HepG2 (cell line): ENCODE measurements around the gene WDR86. TPM values are rescaled to one million over a fixed set of nuclear protein-coding genes. Genes with fewer than 3 reads are reported as not detected.
A peak's percentile ranks its signal among the peaks of the same experiment; 100 is the strongest.

Experiments used
- ATF2 ChIP-seq: sonication (generic); formaldehyde crosslinking; IDR thresholded peaks from 2 replicates; pipeline ENCODE4 v1.4.0; 2020; ENCODE audit warnings: missing genetic modification reagents
- BCL6 ChIP-seq: IDR thresholded peaks from 2 replicates; pipeline ENCODE4 v1.6.1; 2016; ENCODE audit warnings: missing genetic modification reagents, missing compliant biosample characterization
- E2F1 ChIP-seq: sonication (generic); formaldehyde crosslinking; IDR thresholded peaks from 2 replicates; pipeline ENCODE4 v1.5.0; 2020; ENCODE audit warnings: missing genetic modification reagents
- GPBP1L1 ChIP-seq: sonication (generic); formaldehyde crosslinking; IDR thresholded peaks from 2 replicates; pipeline ENCODE4 v1.5.0; 2020; ENCODE audit warnings: mild to moderate bottlenecking, missing genetic modification reagents
- HHEX ChIP-seq: IDR thresholded peaks from 2 replicates; pipeline ENCODE4 v1.6.1; 2016; ENCODE audit warnings: control low read depth
- MAFK ChIP-seq, 2 experiments: IDR thresholded peaks in 1 of 2; conservative IDR thresholded peaks in 1 of 2; 2 replicates each; pipeline ENCODE4 v1.6.1; 2011; ENCODE audit warnings: improper control_type of control experiment in 2 of 2, low read length in 2 of 2
- MATR3 ChIP-seq: sonication (generic); formaldehyde crosslinking; IDR thresholded peaks from 2 replicates; pipeline ENCODE4 v1.4.0; 2020; ENCODE audit warnings: missing genetic modification reagents
- MYNN ChIP-seq: sonication (generic); formaldehyde crosslinking; IDR thresholded peaks from 2 replicates; pipeline ENCODE4 v1.4.0; 2020; ENCODE audit warnings: mild to moderate bottlenecking, low read depth, missing genetic modification reagents
- NFE2 ChIP-seq: sonication (generic); formaldehyde crosslinking; IDR thresholded peaks from 2 replicates; pipeline ENCODE4 v1.4.0; 2020; ENCODE audit warnings: missing genetic modification reagents
- TOE1 ChIP-seq: sonication (generic); formaldehyde crosslinking; IDR thresholded peaks from 2 replicates; pipeline ENCODE4 v1.4.0; 2020; ENCODE audit warnings: mild to moderate bottlenecking, missing genetic modification reagents
- TSC22D2 ChIP-seq: sonication (generic); formaldehyde crosslinking; IDR thresholded peaks from 2 replicates; pipeline ENCODE4 v1.5.1; 2020; ENCODE audit warnings: missing genetic modification reagents, mild to moderate bottlenecking, borderline replicate concordance
- U2AF2 ChIP-seq: fragments of 200-400 bp; formaldehyde crosslinking; IDR thresholded peaks from 2 replicates; pipeline ENCODE4 v1.6.1; 2017; ENCODE audit warnings: low read depth, mild to moderate bottlenecking, low read length
- UBTF ChIP-seq: sonication (generic); formaldehyde crosslinking; IDR thresholded peaks from 2 replicates; pipeline ENCODE4 v1.4.0; 2020; ENCODE audit warnings: mild to moderate bottlenecking, missing genetic modification reagents
- ZBTB2 ChIP-seq: sonication (generic); formaldehyde crosslinking; IDR thresholded peaks from 2 replicates; pipeline ENCODE4 v1.8.0; 2022; ENCODE audit warnings: low read depth, missing genetic modification reagents
- ZBTB26 ChIP-seq: IDR thresholded peaks from 2 replicates; pipeline ENCODE4 v1.6.1; 2016; ENCODE audit warnings: missing compliant biosample characterization, missing genetic modification reagents, borderline replicate concordance
- ZNF354B ChIP-seq: sonication (generic); formaldehyde crosslinking; IDR thresholded peaks from 2 replicates; pipeline ENCODE4 v1.8.0; 2022; ENCODE audit warnings: mild to moderate bottlenecking, missing genetic modification reagents
- ZNF746 ChIP-seq: sonication (generic); formaldehyde crosslinking; IDR thresholded peaks from 2 replicates; pipeline ENCODE4 v1.8.0; 2022; ENCODE audit warnings: mild to moderate bottlenecking, missing genetic modification reagents
- ZNF749 ChIP-seq: sonication (generic); formaldehyde crosslinking; IDR thresholded peaks from 2 replicates; pipeline ENCODE4 v1.8.0; 2022; ENCODE audit warnings: mild to moderate bottlenecking, missing genetic modification reagents, moderate library complexity, borderline replicate concordance
- ZNF83 ChIP-seq: sonication (generic); formaldehyde crosslinking; IDR thresholded peaks from 2 replicates; pipeline ENCODE4 v1.4.0; 2020; ENCODE audit warnings: missing genetic modification reagents, mild to moderate bottlenecking, borderline replicate concordance
- ZSCAN29 ChIP-seq: sonication (generic); formaldehyde crosslinking; conservative IDR thresholded peaks from 2 replicates; pipeline ENCODE4 v1.4.0; 2020; ENCODE audit warnings: mild to moderate bottlenecking, missing genetic modification reagents
- polyA plus RNA-seq, 8 experiments: library from polyadenylated mRNA; depleted of rRNA in 3 of 8; stranded (reverse) in 7 of 8; unstranded in 1 of 8; fragments of >200 nt; fragmentation: Illumina TruSeq in 4 of 8; extraction: Trizol in 4 of 8; gene quantifications; 2 replicates each; pipeline versions ENCODE4 v1.2.1 to v1.2.3, GENCODE V29; 2011 to 2016; ENCODE audit warnings: low read depth in 4 of 8, missing spikeins in 1 of 8, mixed read lengths in 1 of 8; ENCODE audit not compliant: insufficient read depth in 1 of 8
- total RNA-seq, 5 experiments: library from RNA; depleted of rRNA; stranded (reverse); fragments of >200 nt; fragmentation: Illumina TruSeq; extraction: Trizol; gene quantifications; 2 replicates each; pipeline ENCODE4 v1.2.3, GENCODE V29; 2016; ENCODE audit warnings: low read depth in 1 of 5

The WDR86 gene
- total and polyA plus RNA-seq, 2 of the 13 experiments (the other 11 are each of a cell fraction or from before 2014, with no cell fraction given), result 0.11 to 2.9 TPM

- TF ChIP-seq ZBTB2 (CRISPR knock-in tag) (peak; percentile 98), GPBP1L1 (CRISPR knock-in tag) (no peak), MYNN (CRISPR knock-in tag) (no peak), ZNF83 (no peak), U2AF2 (no peak), ATF2 (CRISPR knock-in tag) (peak; percentile 51; the same call in 1 of the 2 replicates), ZNF746 (CRISPR knock-in tag) (no peak), BCL6 (no peak), ZNF354B (CRISPR knock-in tag) (0 out of 2 replicates have a peak, but pooled peaks have one; percentile 25), TOE1 (no peak), TSC22D2 (CRISPR knock-in tag) (peak; percentile 35; the same call in 1 of the 2 replicates), MAFK (conservative IDR thresholded peaks at IDR 0.05 in 1 of 2, IDR thresholded peaks at IDR 0.05 in 1 of 2; ENCODE audit: low read length in 2 of 2) (no peak), E2F1 (CRISPR knock-in tag) (peak; percentile 73), ZNF749 (CRISPR knock-in tag) (no peak), HHEX (CRISPR knock-in tag) (no peak), MATR3 (CRISPR knock-in tag) (no peak), ZSCAN29 (0 out of 2 replicates have a peak, but pooled peaks have one; percentile 36), NFE2 (no peak), ZBTB26 (CRISPR knock-in tag) (no peak), UBTF (CRISPR knock-in tag) (peak; percentile 79; the same call in 1 of the 2 replicates)
These were observed 68.3 kb downstream of the WDR86 start, which contains the start of gene NUB1 (continued) for GRCh38 chr7:151341357-151342101.
